OCI-LY7 (cell line): ENCODE results near the gene DPF3.

Experiments used
- EZH2phosphoT487 ChIP-seq: fragments of 200-600 bp; sonication (generic); IDR thresholded peaks from 2 replicates; pipeline ENCODE4 v1.6.1; 2018; ENCODE audit warnings: low read depth, borderline replicate concordance, mild to moderate bottlenecking, mixed run types, antibody characterized with exemption, low read length, moderate library complexity, mixed read lengths
- TF ChIP-seq, protein P1 (sequence below): fragments of 200-600 bp; sonication (generic); conservative IDR thresholded peaks from 2 replicates; pipeline ENCODE4 v1.5.1; 2014; ENCODE audit warnings: mild to moderate bottlenecking, antibody characterized with exemption, low read length, moderate library complexity, mixed read lengths

DNA sequence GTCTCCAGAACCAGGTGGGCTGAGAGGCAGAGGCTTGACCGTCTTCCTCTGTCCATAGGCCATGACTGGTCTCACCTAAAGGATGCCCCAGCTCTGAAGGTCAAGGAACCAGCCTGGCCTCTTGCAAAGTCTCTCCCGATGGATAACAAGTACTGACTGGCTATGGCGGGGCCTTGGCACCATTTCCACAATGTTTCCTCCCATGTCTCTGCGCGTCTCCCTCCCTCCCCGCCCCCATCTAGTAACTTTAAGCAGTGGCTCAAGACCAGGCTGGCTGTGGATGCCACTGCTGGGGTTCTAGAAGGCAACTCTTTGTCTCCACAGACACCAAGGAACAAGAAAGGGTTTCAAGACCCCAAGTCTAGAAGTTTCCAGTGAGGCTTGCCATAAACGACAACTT, 275.5 kb downstream of the DPF3 start:
- TF ChIP-seq, protein P1, sequence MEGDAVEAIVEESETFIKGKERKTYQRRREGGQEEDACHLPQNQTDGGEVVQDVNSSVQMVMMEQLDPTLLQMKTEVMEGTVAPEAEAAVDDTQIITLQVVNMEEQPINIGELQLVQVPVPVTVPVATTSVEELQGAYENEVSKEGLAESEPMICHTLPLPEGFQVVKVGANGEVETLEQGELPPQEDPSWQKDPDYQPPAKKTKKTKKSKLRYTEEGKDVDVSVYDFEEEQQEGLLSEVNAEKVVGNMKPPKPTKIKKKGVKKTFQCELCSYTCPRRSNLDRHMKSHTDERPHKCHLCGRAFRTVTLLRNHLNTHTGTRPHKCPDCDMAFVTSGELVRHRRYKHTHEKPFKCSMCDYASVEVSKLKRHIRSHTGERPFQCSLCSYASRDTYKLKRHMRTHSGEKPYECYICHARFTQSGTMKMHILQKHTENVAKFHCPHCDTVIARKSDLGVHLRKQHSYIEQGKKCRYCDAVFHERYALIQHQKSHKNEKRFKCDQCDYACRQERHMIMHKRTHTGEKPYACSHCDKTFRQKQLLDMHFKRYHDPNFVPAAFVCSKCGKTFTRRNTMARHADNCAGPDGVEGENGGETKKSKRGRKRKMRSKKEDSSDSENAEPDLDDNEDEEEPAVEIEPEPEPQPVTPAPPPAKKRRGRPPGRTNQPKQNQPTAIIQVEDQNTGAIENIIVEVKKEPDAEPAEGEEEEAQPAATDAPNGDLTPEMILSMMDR: no peak
- no peak for TF ChIP-seq EZH2phosphoT487
